DOHH2 (cell line): ENCODE results near the gene CAMTA1.

Experiments
- H3F3A ChIP-seq: fragments of 200-600 bp; sonication (generic), shearing (Covaris generic); 2 replicates; pipeline ENCODE4 v1.6.0; 2016; ENCODE audit warnings: antibody characterized with exemption, mild to moderate bottlenecking; ENCODE audit not compliant: control insufficient read depth, insufficient read depth
- H3K27ac ChIP-seq: fragments of 200-600 bp; sonication (generic); 2 replicates; pipeline ENCODE4 v1.5.1; 2014; ENCODE audit warnings: low read depth, mild to moderate bottlenecking, low read length, moderate library complexity
- H3K27me3 ChIP-seq: fragments of 200-600 bp; sonication (generic); 2 replicates; pipeline ENCODE4 v1.6.1; 2014; ENCODE audit warnings: mild to moderate bottlenecking, low read length, mixed read lengths; ENCODE audit not compliant: control insufficient read depth
- H3K36me3 ChIP-seq: fragments of 200-600 bp; sonication (generic); 2 replicates; pipeline ENCODE4 v1.6.1; 2014; ENCODE audit warnings: mild to moderate bottlenecking, low read length, moderate library complexity, mixed read lengths; ENCODE audit not compliant: control insufficient read depth
- H3K4me1 ChIP-seq: fragments of 200-600 bp; sonication (generic); 2 replicates; pipeline ENCODE4 v1.6.1; 2014; ENCODE audit warnings: mild to moderate bottlenecking, low read length, mixed read lengths; ENCODE audit not compliant: control insufficient read depth
- H3K4me2 ChIP-seq: fragments of 200-600 bp; sonication (generic); 2 replicates; pipeline ENCODE4 v1.6.0; 2014; ENCODE audit warnings: mild to moderate bottlenecking, low read length, moderate library complexity
- H3K4me3 ChIP-seq: fragments of 200-600 bp; sonication (generic); 2 replicates; pipeline ENCODE4 v1.5.1; 2014; ENCODE audit warnings: mild to moderate bottlenecking, low read length, mixed read lengths
- H3K79me2 ChIP-seq: fragments of 200-600 bp; sonication (generic); 2 replicates; pipeline ENCODE4 v1.6.1; 2014; ENCODE audit warnings: mild to moderate bottlenecking, low read length, mixed read lengths; ENCODE audit not compliant: control insufficient read depth
- H3K9me2 ChIP-seq: fragments of 200-600 bp; sonication (generic); replicated peaks from 2 replicates; pipeline ENCODE4 v1.6.1; 2014; ENCODE audit warnings: mild to moderate bottlenecking, low read length, mixed read lengths; ENCODE audit not compliant: control insufficient read depth
- H3K9me3 ChIP-seq: fragments of 200-600 bp; sonication (generic); 2 replicates; pipeline ENCODE4 v1.6.1; 2014; ENCODE audit warnings: antibody characterized with exemption, low read length, mixed read lengths; ENCODE audit not compliant: control insufficient read depth, insufficient read depth
- H4K20me1 ChIP-seq: fragments of 200-600 bp; sonication (generic); 2 replicates; pipeline ENCODE4 v1.6.0; 2014; ENCODE audit warnings: low read depth, mild to moderate bottlenecking, antibody characterized with exemption, low read length, moderate library complexity; ENCODE audit not compliant: control insufficient read depth, insufficient read depth
- CTCF ChIP-seq: fragments of 200-600 bp; sonication (generic); IDR thresholded peaks from one replicate; pipeline ENCODE4 v1.5.1; 2014; ENCODE audit warnings: antibody characterized with exemption, mild to moderate bottlenecking, low read depth, low read length; ENCODE audit not compliant: poor library complexity, severe bottlenecking
- EZH2phosphoT487 ChIP-seq: fragments of 200-600 bp; sonication (generic); IDR thresholded peaks from 2 replicates; pipeline ENCODE4 v1.6.1; 2017; ENCODE audit warnings: borderline replicate concordance, mild to moderate bottlenecking, antibody characterized with exemption, low read length, moderate library complexity, mixed read lengths

The CAMTA1 gene

GRCh38 chr1:7581754-7582459, 796.7 kb downstream of the CAMTA1 start:
- no peak for TF ChIP-seq CTCF
- no peak for TF ChIP-seq EZH2phosphoT487
- H4K20me1 ChIP-seq, result no peaks in the 10 kb centered on the region
- H3K27ac ChIP-seq, result no peak overlapping the region
- H3K79me2 ChIP-seq, result no peaks in the 10 kb centered on the region
- no peaks in the 10 kb centered on the region for H3F3A ChIP-seq
- no peak overlapping the region for H3K4me3 ChIP-seq
- no peak overlapping the region for H3K4me2 ChIP-seq
- no peaks in the 10 kb centered on the region for H3K9me3 ChIP-seq
- H3K9me2 ChIP-seq, result no peaks in the 10 kb centered on the region
- H3K27me3 ChIP-seq, result no peaks in the 10 kb centered on the region
- no peaks in the 10 kb centered on the region for H3K4me1 ChIP-seq
- H3K36me3 ChIP-seq, result no peaks in the 10 kb centered on the region

GRCh38 chr1:7582460-7582972, 797.3 kb downstream of the CAMTA1 start:
- H3K9me2 ChIP-seq, result no peaks in the 10 kb centered on the region
- no peaks in the 10 kb centered on the region for H3F3A ChIP-seq
- TF ChIP-seq EZH2phosphoT487, result no peak
- TF ChIP-seq CTCF, result no peak
- H3K4me2 ChIP-seq, result no peak overlapping the region
- no peaks in the 10 kb centered on the region for H3K27me3 ChIP-seq
- no peaks in the 10 kb centered on the region for H3K4me1 ChIP-seq
- H3K27ac ChIP-seq, result no peak overlapping the region
- no peaks in the 10 kb centered on the region for H3K79me2 ChIP-seq
- H3K36me3 ChIP-seq, result no peaks in the 10 kb centered on the region
- no peaks in the 10 kb centered on the region for H4K20me1 ChIP-seq
- no peaks in the 10 kb centered on the region for H3K9me3 ChIP-seq
- H3K4me3 ChIP-seq, result no peak overlapping the region

GRCh38 chr1:7583291-7584096, 798.2 kb downstream of the CAMTA1 start:
- Histone ChIP-seq H3K4me3 (no peak overlapping the region), H3K9me3 (no peaks in the 10 kb centered on the region), H4K20me1 (no peaks in the 10 kb centered on the region), H3K4me2 (no peak overlapping the region), H3K9me2 (no peaks in the 10 kb centered on the region), H3K36me3 (no peaks in the 10 kb centered on the region), H3K4me1 (no peaks in the 10 kb centered on the region), H3F3A (no peaks in the 10 kb centered on the region), H3K27ac (no peak overlapping the region), H3K79me2 (no peaks in the 10 kb centered on the region), H3K27me3 (no peaks in the 10 kb centered on the region)
- TF ChIP-seq EZH2phosphoT487 (no peak), CTCF (no peak)
